HCT116 (cell line): ENCODE results near the gene MIP. TPM values are rescaled to one million over a fixed set of nuclear protein-coding genes. Genes with fewer than 3 reads are reported as not detected.

Experiments used
- ATAC-seq: fragments of 200-7000 bp; cut with Tn5 transposase; 2 replicates; pipeline ENCODE4 v1.9.1; 2020; ENCODE audit warnings: mild to moderate bottlenecking, moderate library complexity
- BruUV-seq: library from RNA; stranded (reverse); fragments of 400-500 nt; replicated peaks from 2 replicates; lab custom pipeline; 2021; lab: Mats Ljungman, UMichigan
- CTCF ChIA-PET: fragments of 300-600 bp; sonication (Branson Sonifier 250); formaldehyde crosslinking; loops from one replicate; lab custom pipeline; 2021; ENCODE audit warnings: antibody characterized with exemption; lab: Charles Lee
- POLR2A ChIA-PET: fragments of 300-600, 350-600 bp; sonication (Branson Sonifier 250); formaldehyde crosslinking; loops from one replicate; lab custom pipeline; 2021; ENCODE audit warnings: antibody characterized with exemption; lab: Charles Lee
- RAD21 ChIA-PET, 2 experiments: fragments of 300-600 bp; sonication (Branson Sonifier 250); formaldehyde crosslinking; loops; one replicate each; lab custom pipeline; 2023; ENCODE audit warnings: low total read pairs in 2 of 2; ENCODE audit not compliant: uncharacterized antibody in 2 of 2, unreplicated experiment in 2 of 2, low non-redundant PET in 1 of 2; lab: Charles Lee
- DNase-seq: peaks from one replicate; pipeline ENCODE4 v3.0.0-alpha.2; 2010; ENCODE audit warnings: low read depth, low spot score
- H2AFZ ChIP-seq: fragments of 200-600 bp; shearing (Covaris generic), sonication (generic); 2 replicates; pipeline ENCODE4 v1.6.1; 2017; ENCODE audit warnings: low read depth, mixed run types, mixed read lengths, antibody characterized with exemption, low read length; ENCODE audit not compliant: poor library complexity, severe bottlenecking
- H3K27ac ChIP-seq: 2 replicates; pipeline ENCODE4 v1.5.1; 2012; ENCODE audit warnings: low read depth, low read length
- H3K27me3 ChIP-seq: fragments of 200-600 bp; sonication (generic); 2 replicates; pipeline ENCODE4 v1.6.1; 2016; ENCODE audit warnings: mixed run types, low read length, mixed read lengths; ENCODE audit not compliant: insufficient read depth
- H3K36me3 ChIP-seq, 2 experiments: fragments of 200-500 bp in 1 of 2; fragments of 200-600 bp in 1 of 2; sonication (Bioruptor generic) in 1 of 2; sonication (generic) in 1 of 2; 2 replicates each; pipeline versions ENCODE4 v1.5.1 to v1.6.1; 2014 to 2016; ENCODE audit warnings: low read length in 2 of 2, inconsistent platforms in 1 of 2, mixed read lengths in 1 of 2, mixed run types in 1 of 2; ENCODE audit not compliant: insufficient read depth in 2 of 2, control insufficient read depth in 1 of 2
- H3K4me1 ChIP-seq, 2 experiments: fragments of 200-600 bp in 1 of 2; sonication (generic) in 1 of 2; 2 replicates each; pipeline versions ENCODE4 v1.5.1 to v1.6.1; 2012 to 2017; ENCODE audit warnings: low read length in 2 of 2, inconsistent platforms in 1 of 2, mild to moderate bottlenecking in 1 of 2, mixed read lengths in 1 of 2, mixed run types in 1 of 2, moderate library complexity in 1 of 2; ENCODE audit not compliant: insufficient read depth in 2 of 2, control insufficient read depth in 1 of 2
- H3K4me2 ChIP-seq: fragments of 200-600 bp; sonication (generic); 2 replicates; pipeline ENCODE4 v1.6.1; 2017; ENCODE audit warnings: mixed run types, low read length, mixed read lengths
- H3K4me3 ChIP-seq, 2 experiments: fragments of 200-600 bp in 1 of 2; sonication (generic) in 1 of 2; replicated peaks in 1 of 2; 2 replicates each; pipeline ENCODE4 v1.5.1; 2011 to 2016; ENCODE audit warnings: low read length in 2 of 2, control low read depth in 1 of 2, low read depth in 1 of 2, mild to moderate bottlenecking in 1 of 2, mixed read lengths in 1 of 2, mixed run types in 1 of 2
- H3K79me2 ChIP-seq: fragments of 200-600 bp; sonication (generic); 2 replicates; pipeline ENCODE4 v1.6.1; 2017; ENCODE audit warnings: mild to moderate bottlenecking, mixed run types, low read length, moderate library complexity, mixed read lengths; ENCODE audit not compliant: insufficient read depth
- H3K9ac ChIP-seq: fragments of 200-600 bp; sonication (generic); 2 replicates; pipeline ENCODE4 v1.6.1; 2016; ENCODE audit warnings: low read length, mixed read lengths
- H3K9me2 ChIP-seq: fragments of 200-600 bp; sonication (generic), shearing (Covaris generic); 2 replicates; pipeline ENCODE4 v1.6.1; 2017; ENCODE audit warnings: mixed run types, mild to moderate bottlenecking, moderate library complexity; ENCODE audit not compliant: insufficient read depth
- H3K9me3 ChIP-seq, 2 experiments: fragments of 200-500 bp in 1 of 2; fragments of 200-600 bp in 1 of 2; sonication (Bioruptor generic) in 1 of 2; sonication (generic) in 1 of 2; 2 replicates each; pipeline ENCODE4 v1.6.1; 2014 to 2017; ENCODE audit warnings: low read length in 2 of 2, mixed read lengths in 2 of 2, inconsistent platforms in 1 of 2, low read depth in 1 of 2, mild to moderate bottlenecking in 1 of 2, mixed run types in 1 of 2, moderate library complexity in 1 of 2; ENCODE audit not compliant: control insufficient read depth in 1 of 2, insufficient read depth in 1 of 2
- H4K20me1 ChIP-seq: fragments of 200-600 bp; sonication (generic), shearing (Covaris generic); 2 replicates; pipeline ENCODE4 v1.6.1; 2017; ENCODE audit warnings: mixed run types, mild to moderate bottlenecking, moderate library complexity; ENCODE audit not compliant: insufficient read depth
- ATF3 ChIP-seq: IDR thresholded peaks from 2 replicates; pipeline ENCODE4 v1.6.1; 2012
- CBX3 ChIP-seq: IDR thresholded peaks from 2 replicates; pipeline ENCODE4 v1.6.1; 2012; ENCODE audit warnings: low read depth
- ELF1 ChIP-seq: IDR thresholded peaks from 2 replicates; pipeline ENCODE4 v1.6.1; 2012; ENCODE audit warnings: low read depth, borderline replicate concordance
- EZH2 ChIP-seq: fragments of 200-600 bp; sonication (generic); IDR thresholded peaks from 2 replicates; pipeline ENCODE4 v1.6.1; 2017; ENCODE audit warnings: antibody characterized with exemption, mixed run types
- FOSL1 ChIP-seq: IDR thresholded peaks from 2 replicates; pipeline ENCODE4 v1.6.1; 2012; ENCODE audit warnings: low read depth
- JUND ChIP-seq: IDR thresholded peaks from 2 replicates; pipeline ENCODE4 v1.6.1; 2012
- POLR2A ChIP-seq: IDR thresholded peaks from 2 replicates; pipeline ENCODE4 v1.7.0; 2011; ENCODE audit warnings: borderline replicate concordance; ENCODE audit not compliant: insufficient read depth, insufficient read length; ENCODE audit errors: extremely low read depth
- POLR2AphosphoS5 ChIP-seq: IDR thresholded peaks from 2 replicates; pipeline ENCODE4 v1.6.1; 2011; ENCODE audit warnings: mild to moderate bottlenecking, low read depth, low read length, moderate library complexity
- RAD21 ChIP-seq: IDR thresholded peaks from 2 replicates; pipeline ENCODE4 v1.6.1; 2012; ENCODE audit warnings: low read depth, mild to moderate bottlenecking
- SIN3A ChIP-seq: IDR thresholded peaks from 2 replicates; pipeline ENCODE4 v1.6.1; 2012; ENCODE audit warnings: low read depth
- TCF7L2 ChIP-seq: IDR thresholded peaks from 2 replicates; pipeline ENCODE4 v1.7.0; 2011; ENCODE audit warnings: borderline replicate concordance, inconsistent platforms; ENCODE audit not compliant: insufficient read depth, insufficient read length; ENCODE audit errors: extremely low read depth
- YY1 ChIP-seq: IDR thresholded peaks from 2 replicates; pipeline ENCODE4 v1.6.1; 2011; ENCODE audit warnings: low read length, low read depth, moderate library complexity, mild to moderate bottlenecking; ENCODE audit not compliant: insufficient replicate concordance; ENCODE audit errors: extremely low read depth
- ZBTB33 ChIP-seq: IDR thresholded peaks from 2 replicates; pipeline ENCODE4 v1.6.1; 2011; ENCODE audit warnings: mild to moderate bottlenecking, low read length, moderate library complexity; ENCODE audit not compliant: insufficient replicate concordance; ENCODE audit errors: extremely low read depth
- ZNF274 ChIP-seq: fragments of 200-500 bp; sonication (Bioruptor generic); IDR thresholded peaks from 2 replicates; pipeline ENCODE4 v1.6.1; 2014; ENCODE audit warnings: mild to moderate bottlenecking, low read depth, low read length, inconsistent platforms
- intact Hi-C: fragments of 100-400 bp; cut with micrococcal nuclease; formaldehyde crosslinking; loops from 2 replicates; pipeline ENCODE4 v1.10.0; 2022
- total RNA-seq: library from RNA; stranded (reverse); gene quantifications from one replicate; pipeline ENCODE4 v1.2.1, GENCODE V29; 2021; ENCODE audit not compliant: unreplicated experiment
- TF ChIP-seq, protein P1 (sequence below): IDR thresholded peaks from 2 replicates; pipeline ENCODE4 v1.6.1; 2012

MIP gene
- total RNA-seq, 1 experiment from 2014 or later = 0.79 TPM

DNA sequence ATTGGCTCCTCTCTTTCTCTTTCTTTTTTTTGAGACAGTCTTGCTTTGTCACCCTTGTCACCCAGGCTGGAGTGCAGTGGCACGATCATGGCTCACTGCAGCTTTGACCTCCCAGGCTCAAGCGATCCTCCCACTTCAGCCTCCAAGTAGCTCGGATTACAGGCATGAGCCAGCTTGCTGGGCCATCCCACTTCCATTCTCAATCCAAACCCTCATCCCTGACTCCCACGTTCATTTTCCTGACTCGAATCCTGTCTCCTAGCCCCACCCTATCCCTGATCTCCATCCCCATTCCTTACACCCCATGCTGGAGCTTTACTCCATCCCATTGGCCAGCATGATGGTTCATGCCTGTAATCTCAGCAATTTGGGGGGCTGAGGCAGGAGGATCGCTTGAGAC is 21.7 kb upstream of the MIP start:
- Histone ChIP-seq H3K36me3 (peaks cover 0 to 4% of the 10 kb centered on the region in 2 experiments; a peak in 1 of 4 replicates), H3K27ac (no peak overlapping the region), H3K4me3 (no peak overlapping the region), H3K27me3 (no peaks in the 10 kb centered on the region), H4K20me1 (no peaks in the 10 kb centered on the region), H3K9me3 (no peaks in the 10 kb centered on the region), H3K9ac (no peak overlapping the region), H3K4me1 (peaks cover 0 to 10% of the 10 kb centered on the region in 2 experiments; a peak in 1 of 4 replicates), H2AFZ (no peak overlapping the region), H3K4me2 (no peak overlapping the region), H3K79me2 (peaks cover 7% of the 10 kb centered on the region; the same call in 1 of the 2 replicates), H3K9me2 (no peaks in the 10 kb centered on the region)
- intact Hi-C loops = no loop called here
- CTCF ChIA-PET = no interaction called here
- POLR2A ChIA-PET = no interaction called here
- ATAC-seq (no peak), DNase-seq (no peak)
- TF ChIP-seq RAD21 (no peak), TCF7L2 (no peak), ATF3 (no peak), ZBTB33 (no peak), POLR2A (no peak), FOSL1 (no peak)
- RAD21 ChIA-PET = interaction anchor here in 1 of 2 experiments (0.7 kb wide), 1 partner anchor 101 kb away, joined by 3 read pairs; no protein-coding TSS in a partner anchor
- no TSS peak for BruUV-seq

- no TSS peak for BruUV-seq
- H3K79me2 ChIP-seq = peaks cover 24% of the 10 kb centered on the region
- ChIA-PET RAD21 (no interaction called here), CTCF (no interaction called here), POLR2A (interaction anchor here (1.0 kb wide), 1 partner anchor 16 kb away, joined by 3 read pairs; no protein-coding TSS in a partner anchor)
- ATAC-seq = no peak
- no peaks in the 10 kb centered on the region for H3K9me3 ChIP-seq
- no peaks in the 10 kb centered on the region for H4K20me1 ChIP-seq
- no peaks in the 10 kb centered on the region for H3K27me3 ChIP-seq
- DNase-seq = no peak
- no peaks in the 10 kb centered on the region for H3K9me2 ChIP-seq
- peaks cover 0 to 5% of the 10 kb centered on the region in 2 experiments; a peak in 2 of 4 replicates for H3K4me1 ChIP-seq
- H3K27ac ChIP-seq = no peak overlapping the region
- intact Hi-C loops = no loop called here
- no peak overlapping the region for H2AFZ ChIP-seq
- H3K4me2 ChIP-seq = no peak overlapping the region
- peaks cover 0 to 17% of the 10 kb centered on the region in 2 experiments; a peak in 2 of 4 replicates for H3K36me3 ChIP-seq
- no peak overlapping the region for H3K4me3 ChIP-seq
- no peak overlapping the region for H3K9ac ChIP-seq
- TF ChIP-seq POLR2AphosphoS5 (no peak), ZNF274 (no peak), ATF3 (no peak), POLR2A (no peak), EZH2 (no peak), ZBTB33 (no peak), YY1 (no peak), ELF1 (no peak), CBX3 (no peak), SIN3A (no peak), JUND (no peak), TCF7L2 (no peak)
- TF ChIP-seq, protein P1, sequence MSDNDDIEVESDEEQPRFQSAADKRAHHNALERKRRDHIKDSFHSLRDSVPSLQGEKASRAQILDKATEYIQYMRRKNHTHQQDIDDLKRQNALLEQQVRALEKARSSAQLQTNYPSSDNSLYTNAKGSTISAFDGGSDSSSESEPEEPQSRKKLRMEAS = no peak
These were observed 19.9 kb upstream of the MIP start for GRCh38 chr12:56474389-56474788.
